HUES6 (cell line): ENCODE data around the gene AP3S2.
"Not testable (repeated sequence)": the region's sequence is repeated elsewhere in the genome, so short reads cannot be mapped to it uniquely, and the experiment has no call there.

ENCODE experiments used
- H3K27ac ChIP-seq: 2 replicates; pipeline ENCODE4 v1.7.0; 2013; ENCODE audit warnings: low read depth, mild to moderate bottlenecking, low read length, inconsistent platforms
- H3K27me3 ChIP-seq: 2 replicates; pipeline ENCODE4 v1.6.1; 2013; ENCODE audit warnings: low read length; ENCODE audit not compliant: control insufficient read depth, insufficient read depth
- H3K36me3 ChIP-seq: 2 replicates; pipeline ENCODE4 v1.6.1; 2013; ENCODE audit warnings: low read length; ENCODE audit not compliant: control insufficient read depth, insufficient read depth
- H3K4me1 ChIP-seq: 2 replicates; pipeline ENCODE4 v1.6.1; 2013; ENCODE audit warnings: low read length; ENCODE audit not compliant: control insufficient read depth, insufficient read depth
- H3K4me3 ChIP-seq: 2 replicates; pipeline ENCODE4 v1.5.1; 2013; ENCODE audit warnings: low read depth, low read length
- H3K9ac ChIP-seq: one replicate; pipeline ENCODE4 v1.6.1; 2013; ENCODE audit warnings: mild to moderate bottlenecking, low read length
- H3K9me3 ChIP-seq: 2 replicates; pipeline ENCODE4 v1.6.1; 2013; ENCODE audit warnings: low read depth, low read length; ENCODE audit not compliant: control insufficient read depth, insufficient read depth

Gene AP3S2

GRCh38 chr15:89864958-89865739, 28.6 kb downstream of the AP3S2 start:
- H3K27ac ChIP-seq: no peak overlapping the region
- H3K4me1 ChIP-seq: no peaks in the 10 kb centered on the region
- H3K27me3 ChIP-seq: no peaks in the 10 kb centered on the region
- H3K9me3 ChIP-seq: no peaks in the 10 kb centered on the region
- H3K36me3 ChIP-seq: peaks cover 58% of the 10 kb centered on the region
- no peak overlapping the region for H3K4me3 ChIP-seq
- no peak overlapping the region for H3K9ac ChIP-seq

GRCh38 chr15:89863918-89864317, 29.9 kb downstream of the AP3S2 start:
- Histone ChIP-seq H3K4me1 (no peaks in the 10 kb centered on the region), H3K27me3 (no peaks in the 10 kb centered on the region), H3K4me3 (no peak overlapping the region), H3K9ac (no peak overlapping the region), H3K9me3 (no peaks in the 10 kb centered on the region), H3K27ac (no peak overlapping the region), H3K36me3 (peaks cover 53% of the 10 kb centered on the region)

- no peaks in the 10 kb centered on the region for H3K27me3 ChIP-seq
- no peaks in the 10 kb centered on the region for H3K4me1 ChIP-seq
- no peak overlapping the region for H3K27ac ChIP-seq
- H3K9me3 ChIP-seq: 0 out of 2 replicates have a peak, but pooled peaks cover 2% of the 10 kb centered on the region
- peaks cover 71% of the 10 kb centered on the region for H3K36me3 ChIP-seq
- no peak overlapping the region for H3K4me3 ChIP-seq
- H3K9ac ChIP-seq: no peak overlapping the region
Measured at GRCh38 chr15:89860891-89861290, 32.9 kb downstream of the AP3S2 start.

GRCh38 chr15:89860431-89860830, 33.4 kb downstream of the AP3S2 start:
- Histone ChIP-seq H3K4me1 (no peaks in the 10 kb centered on the region), H3K27ac (no peak overlapping the region), H3K36me3 (peaks cover 66% of the 10 kb centered on the region), H3K9me3 (0 out of 2 replicates have a peak, but pooled peaks cover 2% of the 10 kb centered on the region), H3K4me3 (no peak overlapping the region), H3K27me3 (no peaks in the 10 kb centered on the region), H3K9ac (no peak overlapping the region)

- Histone ChIP-seq H3K4me1 (no peaks in the 10 kb centered on the region), H3K4me3 (no peak overlapping the region), H3K36me3 (peaks cover 58% of the 10 kb centered on the region), H3K9me3 (0 out of 2 replicates have a peak, but pooled peaks cover 2% of the 10 kb centered on the region), H3K27me3 (no peaks in the 10 kb centered on the region), H3K27ac (no peak overlapping the region), H3K9ac (no peak overlapping the region)
Measured at GRCh38 chr15:89858661-89859458, 34.9 kb downstream of the AP3S2 start.

GRCh38 chr15:89857673-89858072, 36.1 kb downstream of the AP3S2 start:
- Histone ChIP-seq H3K27ac (no peak overlapping the region), H3K4me3 (no peak overlapping the region), H3K36me3 (peaks cover 52% of the 10 kb centered on the region), H3K4me1 (no peaks in the 10 kb centered on the region), H3K9ac (no peak overlapping the region), H3K27me3 (no peaks in the 10 kb centered on the region), H3K9me3 (0 out of 2 replicates have a peak, but pooled peaks cover 2% of the 10 kb centered on the region)

GRCh38 chr15:89855948-89856347, 37.8 kb downstream of the AP3S2 start:
- Histone ChIP-seq H3K27ac (no peak overlapping the region), H3K36me3 (peaks cover 48% of the 10 kb centered on the region), H3K4me3 (no peak overlapping the region), H3K9me3 (0 out of 2 replicates have a peak, but pooled peaks cover 2% of the 10 kb centered on the region), H3K4me1 (no peaks in the 10 kb centered on the region), H3K27me3 (no peaks in the 10 kb centered on the region), H3K9ac (no peak overlapping the region)

GRCh38 chr15:89854863-89855262, 38.9 kb downstream of the AP3S2 start:
- H3K4me3 ChIP-seq, H3K9ac ChIP-seq, H3K27ac ChIP-seq: not testable (repeated sequence)

GRCh38 chr15:89852342-89852995, 41.3 kb downstream of the AP3S2 start:
- no peaks in the 10 kb centered on the region for H3K27me3 ChIP-seq
- no peak overlapping the region for H3K9ac ChIP-seq
- 0 out of 2 replicates have a peak, but pooled peaks cover 2% of the 10 kb centered on the region for H3K9me3 ChIP-seq
- peaks cover 43% of the 10 kb centered on the region for H3K36me3 ChIP-seq
- no peak overlapping the region for H3K4me3 ChIP-seq
- no peaks in the 10 kb centered on the region for H3K4me1 ChIP-seq
- H3K27ac ChIP-seq: no peak overlapping the region

More at GRCh38 chr15:89854863-89855262, 38.9 kb downstream of the AP3S2 start:
- H3K27me3 ChIP-seq, H3K4me1 ChIP-seq, H3K9me3 ChIP-seq: not testable (repeated sequence)
- H3K36me3 ChIP-seq: peaks cover 43% of the 10 kb centered on the region

- H3K9ac ChIP-seq: no peak overlapping the region
- H3K27me3 ChIP-seq: no peaks in the 10 kb centered on the region
- H3K27ac ChIP-seq: no peak overlapping the region
- 0 out of 2 replicates have a peak, but pooled peaks cover 2% of the 10 kb centered on the region for H3K9me3 ChIP-seq
- no peaks in the 10 kb centered on the region for H3K4me1 ChIP-seq
- peaks cover 38% of the 10 kb centered on the region for H3K36me3 ChIP-seq
- no peak overlapping the region for H3K4me3 ChIP-seq
Measured at GRCh38 chr15:89851673-89852341, 42.0 kb downstream of the AP3S2 start.
